Activated CD4-positive, alpha-beta T cell treated with anti-CD3 and anti-CD28 coated beads for 36 hours (primary cell): ENCODE data around the gene N4BP2L2. TPM values are rescaled to one million over a fixed set of nuclear protein-coding genes. Genes with fewer than 3 reads are reported as not detected.
A peak's percentile ranks its signal among the peaks of the same experiment; 100 is the strongest.

Source experiments
- ATAC-seq: fragments of 200-7000 bp; cut with Tn5 transposase; one replicate; pipeline ENCODE4 v1.10.0; 2021; ENCODE audit warnings: mild to moderate bottlenecking, moderate library complexity
- CTCF ChIA-PET: fragments of 350-600 bp; sonication (Branson Sonifier 250); formaldehyde crosslinking; loops from one replicate; lab custom pipeline; 2021; ENCODE audit warnings: antibody characterized with exemption; lab: Charles Lee
- POLR2A ChIA-PET: fragments of 350-600 bp; sonication (Branson Sonifier 250); formaldehyde crosslinking; loops from one replicate; lab custom pipeline; 2021; ENCODE audit warnings: antibody characterized with exemption, inconsistent platforms; lab: Charles Lee
- DNase-seq: peaks from one replicate; pipeline ENCODE4 v3.0.0-alpha.2; 2020
- H3K27ac Mint-ChIP-seq: one replicate; pipeline ENCODE4 v1.8.0; 2021; ENCODE audit warnings: mixed read lengths
- H3K27me3 Mint-ChIP-seq: one replicate; pipeline ENCODE4 v1.8.0; 2021; ENCODE audit warnings: mixed read lengths
- H3K36me3 Mint-ChIP-seq: one replicate; pipeline ENCODE4 v1.8.0; 2021; ENCODE audit warnings: low read depth, mixed read lengths
- H3K4me1 Mint-ChIP-seq: one replicate; pipeline ENCODE4 v1.8.0; 2021; ENCODE audit warnings: mixed read lengths
- H3K4me3 Mint-ChIP-seq: one replicate; pipeline ENCODE4 v1.8.0; 2021; ENCODE audit warnings: mild to moderate bottlenecking, moderate library complexity, mixed read lengths
- H3K9me3 Mint-ChIP-seq: one replicate; pipeline ENCODE4 v1.8.0; 2021; ENCODE audit warnings: low read depth, mixed read lengths
- intact Hi-C, 2 experiments: fragments of 100-400 bp; cut with DNase I in 1 of 2; cut with micrococcal nuclease in 1 of 2; formaldehyde crosslinking; loops; one replicate each; pipeline versions ENCODE4 v1.14.2 to v1.15.1; 2022 to 2024; cut with DNase I, micrococcal nuclease
- total RNA-seq, 2 experiments: library from RNA; stranded (reverse); gene quantifications; one replicate each; pipeline ENCODE4 v1.2.3, GENCODE V29; 2021

Gene N4BP2L2
- total RNA-seq, 2 experiments from 2014 or later: 95.1 to 105 TPM

DNA sequence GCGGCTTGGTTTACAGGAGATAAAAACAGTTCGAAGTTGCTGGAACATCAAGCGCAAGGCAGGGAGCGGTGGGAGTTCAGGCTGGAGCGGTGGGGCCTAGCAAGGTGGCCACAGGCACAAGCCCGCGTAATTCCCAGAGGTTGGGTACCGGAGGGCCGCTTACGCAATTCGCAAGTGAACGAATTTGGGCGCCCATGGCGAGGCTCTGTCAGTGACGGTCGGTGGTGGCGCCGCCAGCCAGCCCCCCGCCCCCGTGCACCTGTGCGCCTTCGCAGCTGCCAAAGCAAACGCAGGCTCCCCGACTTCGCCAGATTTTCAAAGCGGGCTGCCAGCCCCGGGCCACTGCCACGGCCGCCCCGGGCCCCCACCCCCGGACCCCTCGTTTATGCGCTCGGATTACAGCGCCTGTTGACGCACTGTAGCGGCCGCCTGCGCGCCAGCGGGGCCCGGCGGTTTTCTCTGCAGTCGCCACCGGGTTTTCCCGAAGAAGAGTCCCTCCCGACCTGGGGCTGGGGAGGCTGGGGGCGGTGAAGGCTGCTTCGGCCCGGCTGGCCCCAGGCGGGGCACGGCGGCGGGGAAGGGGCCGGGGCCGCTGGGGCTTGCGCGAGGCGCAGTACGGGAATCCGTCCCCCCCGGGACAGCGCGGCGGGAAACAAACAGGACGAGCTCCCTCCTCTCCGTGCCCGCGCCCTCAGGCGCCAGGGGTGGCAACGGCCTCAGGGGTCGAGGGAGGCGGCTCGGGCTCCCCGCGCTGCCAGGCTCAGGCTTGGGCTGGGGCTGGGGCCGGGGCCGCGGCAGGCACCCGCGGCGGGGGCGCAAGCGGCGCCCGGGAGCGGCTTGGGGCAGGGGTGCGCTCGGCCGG is 111.4 kb downstream of the N4BP2L2 start:
- H3K4me1 Mint-ChIP-seq: peaks cover 31% of the 10 kb centered on the region

GRCh38 chr13:32426191-32426989 is 112.2 kb downstream of the N4BP2L2 start:
- POLR2A ChIA-PET: interaction anchor here (0.9 to 2.5 kb wide), 2 partner anchors 18 to 111 kb away, joined by 4 to 11 read pairs; partner anchors contain the start of genes BRCA2 and ZAR1L

More for the DNA sequence above, 111.4 kb downstream of the N4BP2L2 start:
- Mint-ChIP-seq H3K9me3 (no peaks in the 10 kb centered on the region), H3K36me3 (peaks cover 31% of the 10 kb centered on the region), H3K27me3 (no peaks in the 10 kb centered on the region), H3K27ac (peak overlapping the region; percentile 94), H3K4me3 (peak overlapping the region; percentile 86)
- POLR2A ChIA-PET: interaction anchor here (0.9 to 2.5 kb wide), 5 partner anchors 19 to 159 kb away, joined by 4 to 11 read pairs (median 5); partner anchors contain the start of genes BRCA2, PDS5B and ZAR1L
- intact Hi-C loops: loop anchor here (1.0 to 5.0 kb wide), 12 partner anchors 18 to 1265 kb away; partner anchors contain the start of genes BRCA2 (in 1 of the 2), FRY (in 1 of the 2), HSPH1 (in 1 of the 2) and N4BP2L2 (in 1 of the 2)
- peak; percentile 13 for ATAC-seq
- CTCF ChIA-PET: interaction anchor here (0.6 to 1.3 kb wide), 2 partner anchors 19 to 60 kb away, joined by 3 to 5 read pairs; no protein-coding TSS in a partner anchor
- peak; percentile 78 for DNase-seq

DNA sequence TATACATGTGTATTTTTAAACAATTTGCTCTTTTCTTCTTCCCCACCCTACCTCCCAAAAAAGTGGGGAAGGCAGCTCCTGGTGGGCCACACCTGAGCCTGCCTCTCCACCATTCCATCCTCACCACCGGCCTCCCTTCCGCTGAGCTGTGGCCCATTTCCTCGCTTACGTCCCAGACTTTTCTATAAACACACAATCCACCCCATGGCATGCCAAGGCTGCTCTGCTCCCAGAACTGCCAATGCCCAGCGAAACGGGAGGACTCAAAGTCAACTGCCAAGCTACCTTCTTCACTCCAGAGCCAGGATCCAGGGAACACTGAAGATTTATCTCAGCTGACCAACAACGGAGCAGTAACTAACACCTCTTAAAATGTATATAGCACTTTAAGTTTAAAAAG is 113.4 kb downstream of the N4BP2L2 start:
- ChIA-PET CTCF (interaction anchor here (0.6 to 1.6 kb wide), 5 partner anchors 10 to 178 kb away, joined by 3 to 4 read pairs (median 3); no protein-coding TSS in a partner anchor), POLR2A (interaction anchor here (0.8 to 1.1 kb wide), 3 partner anchors 109 to 1394 kb away, joined by 3 to 7 read pairs (median 3); partner anchors contain the start of gene BRCA2)
- Mint-ChIP-seq H3K27ac (peak overlapping the region; percentile 61), H3K4me1 (peaks cover 31% of the 10 kb centered on the region), H3K27me3 (no peaks in the 10 kb centered on the region), H3K9me3 (peaks cover 3% of the 10 kb centered on the region), H3K4me3 (peak overlapping the region; percentile 86), H3K36me3 (peaks cover 44% of the 10 kb centered on the region)
- intact Hi-C loops: loop anchor here in 1 of 2 experiments (5.0 kb wide), 4 partner anchors 153 to 1263 kb away; partner anchors contain the start of genes FRY and HSPH1
- ATAC-seq (no peak), DNase-seq (no peak)

More at GRCh38 chr13:32426191-32426989, 112.2 kb downstream of the N4BP2L2 start:
- H3K27ac Mint-ChIP-seq: peak overlapping the region; percentile 94
- CTCF ChIA-PET: interaction anchor here (1.0 kb wide), 1 partner anchor 22 kb away, joined by 4 read pairs; no protein-coding TSS in a partner anchor
- H3K9me3 Mint-ChIP-seq: no peaks in the 10 kb centered on the region
- no peaks in the 10 kb centered on the region for H3K27me3 Mint-ChIP-seq
- H3K4me1 Mint-ChIP-seq: peaks cover 31% of the 10 kb centered on the region
- intact Hi-C loops: loop anchor here (1.0 to 5.0 kb wide), 12 partner anchors 18 to 1264 kb away; partner anchors contain the start of genes BRCA2 (in 1 of the 2), FRY (in 1 of the 2), HSPH1 (in 1 of the 2) and N4BP2L2 (in 1 of the 2)
- peaks cover 35% of the 10 kb centered on the region for H3K36me3 Mint-ChIP-seq
- peak; percentile 59 for DNase-seq
- ATAC-seq: peak; percentile 68
- peak overlapping the region; percentile 86 for H3K4me3 Mint-ChIP-seq

GRCh38 chr13:32423592-32423991 is 115.0 kb downstream of the N4BP2L2 start:
- H3K27me3 Mint-ChIP-seq: no peaks in the 10 kb centered on the region
- H3K36me3 Mint-ChIP-seq: peaks cover 58% of the 10 kb centered on the region
- no peak overlapping the region for H3K27ac Mint-ChIP-seq

GRCh38 chr13:32419862-32420261 is 118.7 kb downstream of the N4BP2L2 start:
- ATAC-seq: no peak
- intact Hi-C loops: no loop called here
- Mint-ChIP-seq H3K27me3 (no peaks in the 10 kb centered on the region), H3K4me1 (peaks cover 10% of the 10 kb centered on the region), H3K27ac (no peak overlapping the region), H3K9me3 (peaks cover 19% of the 10 kb centered on the region), H3K36me3 (peaks cover 52% of the 10 kb centered on the region), H3K4me3 (no peak overlapping the region)
- ChIA-PET CTCF (no interaction called here), POLR2A (no interaction called here)
- DNase-seq: no peak

More at GRCh38 chr13:32423592-32423991, 115.0 kb downstream of the N4BP2L2 start:
- no peak for ATAC-seq
- peaks cover 11% of the 10 kb centered on the region for H3K9me3 Mint-ChIP-seq
- H3K4me3 Mint-ChIP-seq: no peak overlapping the region
- CTCF ChIA-PET: interaction anchor here (0.9 to 1.6 kb wide), 2 partner anchors 9 to 227 kb away, joined by 3 read pairs; no protein-coding TSS in a partner anchor
- peaks cover 26% of the 10 kb centered on the region for H3K4me1 Mint-ChIP-seq
- intact Hi-C loops: no loop called here
- POLR2A ChIA-PET: no interaction called here
- no peak for DNase-seq

DNA sequence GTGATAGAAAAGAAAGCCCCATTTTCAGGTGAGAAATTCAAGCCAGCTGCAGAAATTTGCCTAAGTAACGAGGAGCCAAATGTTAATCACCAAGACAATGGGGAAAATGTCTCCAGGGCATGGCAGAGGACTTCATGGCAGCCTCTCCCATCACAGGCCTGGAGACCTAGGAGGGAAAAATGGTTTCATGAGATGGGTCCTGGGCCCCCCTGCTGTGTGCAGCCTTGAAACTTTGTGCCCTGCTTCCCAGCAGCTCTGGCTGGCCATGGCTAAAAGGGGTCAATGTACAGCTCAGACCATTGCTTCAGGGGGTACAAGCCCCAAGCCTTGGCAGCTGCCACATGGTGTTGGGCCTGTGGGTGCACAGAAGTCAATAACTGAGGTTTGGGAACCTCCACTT is 120.6 kb downstream of the N4BP2L2 start:
- DNase-seq (no peak), ATAC-seq (no peak)
- ChIA-PET CTCF (no interaction called here), POLR2A (interaction anchor here (0.6 kb wide), 1 partner anchor 103 kb away, joined by 3 read pairs; no protein-coding TSS in a partner anchor)
- H3K36me3 Mint-ChIP-seq: peaks cover 42% of the 10 kb centered on the region
- H3K4me1 Mint-ChIP-seq: no peaks in the 10 kb centered on the region
- no peaks in the 10 kb centered on the region for H3K27me3 Mint-ChIP-seq
- peaks cover 19% of the 10 kb centered on the region for H3K9me3 Mint-ChIP-seq
- no peak overlapping the region for H3K27ac Mint-ChIP-seq
- no peak overlapping the region for H3K4me3 Mint-ChIP-seq
- intact Hi-C loops: no loop called here

DNA sequence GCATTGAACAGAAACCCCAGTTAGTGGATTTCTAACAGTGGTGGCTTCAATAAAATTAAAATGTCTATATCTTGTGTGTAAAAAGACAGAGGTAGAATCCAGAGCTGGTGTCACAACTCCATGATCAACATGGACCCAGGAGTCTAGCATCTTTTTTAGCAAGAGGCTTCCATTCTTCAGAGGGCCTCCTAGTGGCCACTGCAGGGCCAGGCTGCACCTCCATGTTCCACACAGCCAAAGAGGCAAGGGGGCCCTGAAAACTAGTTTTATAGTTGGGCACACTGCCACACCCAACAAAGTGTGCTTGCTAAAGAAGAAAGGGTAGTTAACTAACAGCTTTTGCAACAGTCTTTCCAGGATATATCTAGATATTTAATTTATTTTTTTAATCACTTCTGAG is 123.6 kb downstream of the N4BP2L2 start:
- H3K27me3 Mint-ChIP-seq: no peaks in the 10 kb centered on the region
- intact Hi-C loops: no loop called here
- peaks cover 15% of the 10 kb centered on the region for H3K9me3 Mint-ChIP-seq
- H3K36me3 Mint-ChIP-seq: peaks cover 24% of the 10 kb centered on the region
- POLR2A ChIA-PET: no interaction called here
- ATAC-seq: peak; percentile 55
- no peak overlapping the region for H3K4me3 Mint-ChIP-seq
- CTCF ChIA-PET: interaction anchor here (0.6 to 1.8 kb wide), 9 partner anchors 9 to 41 kb away, joined by 3 to 6 read pairs (median 3); no protein-coding TSS in a partner anchor
- peak; percentile 51 for DNase-seq
- no peak overlapping the region for H3K27ac Mint-ChIP-seq
- peaks cover 4% of the 10 kb centered on the region for H3K4me1 Mint-ChIP-seq

- peaks cover 13% of the 10 kb centered on the region for H3K9me3 Mint-ChIP-seq
- no peak overlapping the region for H3K27ac Mint-ChIP-seq
- intact Hi-C loops: no loop called here
- ChIA-PET CTCF (interaction anchor here (0.6 to 1.8 kb wide), 9 partner anchors 10 to 115 kb away, joined by 3 to 6 read pairs (median 3); no protein-coding TSS in a partner anchor), POLR2A (no interaction called here)
- DNase-seq (no peak), ATAC-seq (no peak)
- no peaks in the 10 kb centered on the region for H3K27me3 Mint-ChIP-seq
- H3K36me3 Mint-ChIP-seq: peaks cover 19% of the 10 kb centered on the region
- H3K4me1 Mint-ChIP-seq: peaks cover 9% of the 10 kb centered on the region
- no peak overlapping the region for H3K4me3 Mint-ChIP-seq
Measured at GRCh38 chr13:32414580-32414979, 124.0 kb downstream of the N4BP2L2 start.

DNA sequence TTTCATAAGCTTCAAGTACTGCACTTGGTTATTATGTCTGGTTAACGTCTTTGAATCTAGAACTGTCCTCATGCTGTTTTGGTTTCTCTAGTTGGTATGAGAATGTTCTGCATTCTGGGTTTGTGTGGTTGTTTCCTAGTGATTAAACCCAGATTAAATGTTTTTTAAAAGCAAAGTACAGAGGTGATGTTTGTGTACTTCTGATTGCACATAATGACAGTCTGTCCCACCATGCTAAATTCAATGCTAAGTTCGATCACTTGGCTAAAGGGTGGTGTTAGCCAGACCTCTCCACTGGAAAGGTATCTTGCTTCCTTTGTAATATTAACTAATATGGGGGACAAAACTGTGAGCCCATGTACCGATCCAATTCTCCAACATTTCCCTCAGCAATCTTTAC is 125.3 kb downstream of the N4BP2L2 start:
- Mint-ChIP-seq H3K27ac (no peak overlapping the region), H3K36me3 (peaks cover 11% of the 10 kb centered on the region), H3K4me3 (no peak overlapping the region), H3K27me3 (no peaks in the 10 kb centered on the region), H3K4me1 (peaks cover 21% of the 10 kb centered on the region), H3K9me3 (peaks cover 5% of the 10 kb centered on the region)
- no peak for DNase-seq
- intact Hi-C loops: no loop called here
- ChIA-PET CTCF (no interaction called here), POLR2A (no interaction called here)
- no peak for ATAC-seq

GRCh38 chr13:32409561-32410421 is 128.8 kb downstream of the N4BP2L2 start:
- intact Hi-C loops: loop anchor here in 1 of 2 experiments (2.0 kb wide), 1 partner anchor 17 kb away; no protein-coding TSS in a partner anchor
- Mint-ChIP-seq H3K27ac (no peak overlapping the region), H3K4me3 (no peak overlapping the region), H3K36me3 (peaks cover 22% of the 10 kb centered on the region), H3K27me3 (no peaks in the 10 kb centered on the region), H3K4me1 (peaks cover 30% of the 10 kb centered on the region), H3K9me3 (no peaks in the 10 kb centered on the region)
- ATAC-seq: no peak
- POLR2A ChIA-PET: no interaction called here
- DNase-seq: peak; percentile 8
- CTCF ChIA-PET: interaction anchor here (0.9 to 1.7 kb wide), 3 partner anchors 15 to 500 kb away, joined by 3 to 9 read pairs (median 8); no protein-coding TSS in a partner anchor
